WTC11 (cell line): Measurements from ENCODE around the gene NLRP4. TPM values are rescaled to one million over a fixed set of nuclear protein-coding genes. Genes with fewer than 3 reads are reported as not detected.

Source experiments
- ATAC-seq: fragments of 200-7000 bp; cut with Tn5 transposase; 2 replicates; pipeline ENCODE4 v1.10.0; 2021; ENCODE audit warnings: mild to moderate bottlenecking, moderate library complexity
- CTCF ChIA-PET: fragments of 300-600 bp; sonication (Branson Sonifier 250); formaldehyde crosslinking; loops from one replicate; lab custom pipeline; 2021; ENCODE audit warnings: antibody characterized with exemption; lab: Charles Lee
- POLR2A ChIA-PET: fragments of 350-600 bp; sonication (Branson Sonifier 250); formaldehyde crosslinking; loops from one replicate; lab custom pipeline; 2021; ENCODE audit warnings: antibody characterized with exemption; lab: Charles Lee
- DNase-seq: peaks from one replicate; pipeline ENCODE4 v3.0.0; 2021; ENCODE audit warnings: low spot score
- H3K27ac Mint-ChIP-seq: 2 replicates; pipeline ENCODE4 v1.8.0; 2021; ENCODE audit warnings: mixed read lengths
- H3K27me3 Mint-ChIP-seq: 2 replicates; pipeline ENCODE4 v1.8.0; 2021; ENCODE audit warnings: low read depth, mild to moderate bottlenecking, moderate library complexity, mixed read lengths
- H3K36me3 Mint-ChIP-seq: 2 replicates; pipeline ENCODE4 v1.8.0; 2021; ENCODE audit warnings: mixed read lengths
- H3K4me1 Mint-ChIP-seq: 2 replicates; pipeline ENCODE4 v1.8.0; 2022; ENCODE audit warnings: mixed read lengths
- H3K4me3 Mint-ChIP-seq: 2 replicates; pipeline ENCODE4 v1.8.0; 2021; ENCODE audit warnings: mild to moderate bottlenecking, moderate library complexity, mixed read lengths
- H3K9me3 Mint-ChIP-seq: 2 replicates; pipeline ENCODE4 v1.8.0; 2021; ENCODE audit warnings: mixed read lengths
- ERG ChIP-seq: fragments of 250-450 bp; sonication (Bioruptor Pico); IDR thresholded peaks from 2 replicates; pipeline ENCODE4 v1.8.0; 2021; ENCODE audit warnings: mild to moderate bottlenecking
- FOXP4 ChIP-seq: sonication (generic); formaldehyde crosslinking; IDR thresholded peaks from 2 replicates; pipeline ENCODE4 v1.8.0; 2022; ENCODE audit warnings: mild to moderate bottlenecking, missing genetic modification reagents
- NR3C1 ChIP-seq: sonication (generic); formaldehyde crosslinking; conservative IDR thresholded peaks from 2 replicates; pipeline ENCODE4 v1.8.1; 2023; ENCODE audit warnings: low read depth, mild to moderate bottlenecking, missing genetic modification reagents
- USF2 ChIP-seq: sonication (generic); formaldehyde crosslinking; IDR thresholded peaks from 2 replicates; pipeline ENCODE4 v1.8.1; 2023; ENCODE audit warnings: mild to moderate bottlenecking, missing genetic modification reagents, moderate library complexity
- total RNA-seq: library from RNA; stranded (reverse); gene quantifications from 3 replicates; pipeline ENCODE4 v1.2.3, GENCODE V29; 2021
- TF ChIP-seq, protein P1 (sequence below): sonication (generic); formaldehyde crosslinking; IDR thresholded peaks from 2 replicates; pipeline ENCODE4 v1.8.0; 2022; ENCODE audit warnings: mild to moderate bottlenecking, missing genetic modification reagents

Gene NLRP4
- total RNA-seq, 1 experiment from 2014 or later: not detected

DNA sequence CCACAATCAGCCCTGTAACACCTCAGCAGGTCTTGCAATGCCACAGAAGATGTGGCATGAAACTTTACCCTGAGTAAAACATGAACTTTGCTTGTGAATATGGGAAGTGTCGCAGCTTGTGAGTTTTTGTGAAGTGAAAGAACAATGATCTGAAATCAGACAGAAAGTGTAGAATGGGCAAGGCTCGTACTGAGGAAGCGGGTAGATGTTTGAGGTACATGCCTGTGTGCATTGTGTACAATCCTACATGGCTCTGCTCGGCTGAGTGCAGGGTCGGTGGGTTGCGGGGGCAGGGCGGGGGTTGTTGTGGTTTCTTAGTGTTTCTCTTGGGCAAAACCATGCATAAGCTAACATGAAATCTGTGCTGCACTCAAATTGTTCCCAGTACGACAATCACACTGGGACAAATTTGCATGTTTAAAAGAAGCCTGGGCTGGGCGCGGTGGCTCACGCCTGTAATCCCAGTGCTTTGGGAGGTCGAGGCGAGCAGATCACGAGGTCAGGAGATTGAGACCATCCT lies 94.7 kb downstream of the NLRP4 start:
- ChIA-PET CTCF (no interaction called here), POLR2A (no interaction called here)
- no peak overlapping the region for H3K4me3 Mint-ChIP-seq
- H3K36me3 Mint-ChIP-seq: peaks cover 67% of the 10 kb centered on the region
- H3K4me1 Mint-ChIP-seq: no peaks in the 10 kb centered on the region
- H3K27ac Mint-ChIP-seq: no peak overlapping the region
- H3K27me3 Mint-ChIP-seq: peaks cover 15% of the 10 kb centered on the region
- DNase-seq: no peak
- no peak for TF ChIP-seq FOXP4
- no peak for TF ChIP-seq ERG (CRISPR knock-in tag)
- TF ChIP-seq, protein P1, sequence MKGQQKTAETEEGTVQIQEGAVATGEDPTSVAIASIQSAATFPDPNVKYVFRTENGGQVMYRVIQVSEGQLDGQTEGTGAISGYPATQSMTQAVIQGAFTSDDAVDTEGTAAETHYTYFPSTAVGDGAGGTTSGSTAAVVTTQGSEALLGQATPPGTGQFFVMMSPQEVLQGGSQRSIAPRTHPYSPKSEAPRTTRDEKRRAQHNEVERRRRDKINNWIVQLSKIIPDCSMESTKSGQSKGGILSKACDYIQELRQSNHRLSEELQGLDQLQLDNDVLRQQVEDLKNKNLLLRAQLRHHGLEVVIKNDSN: no peak
- TF ChIP-seq USF2 (CRISPR knock-in tag): no peak
- no peak for TF ChIP-seq NR3C1
- H3K9me3 Mint-ChIP-seq: peaks cover 91% of the 10 kb centered on the region
- ATAC-seq: no peak

Other genes starting within 250 kb of the NLRP4 start
- 20.1 to 22.7 TPM (median 20.6 TPM) in 3 replicates for gene FIZ1, start 237.0 kb upstream of the NLRP4 start, total RNA-seq
- 5.5 to 6.3 TPM (median 5.5 TPM) in 3 replicates for gene ZNF524, start 236.3 kb upstream of the NLRP4 start, total RNA-seq
- gene ZNF865, start 230.9 kb upstream of the NLRP4 start, total RNA-seq: 18.5 to 21.7 TPM (median 19.0 TPM) in 3 replicates
- 9.9 to 12.1 TPM (median 11.4 TPM) in 3 replicates for gene ZNF784, start 212.0 kb upstream of the NLRP4 start, total RNA-seq
- 31.3 to 33.5 TPM (median 32.0 TPM) in 3 replicates for gene ZNF580, start 195.5 kb upstream of the NLRP4 start, total RNA-seq
- gene ZNF581, start 192.9 kb upstream of the NLRP4 start, total RNA-seq: 94.6 to 100 TPM (median 99.5 TPM) in 3 replicates
- gene CCDC106, start 188.3 kb upstream of the NLRP4 start, total RNA-seq: 21.1 to 24.8 TPM (median 24.8 TPM) in 3 replicates
- gene U2AF2, start 181.5 kb upstream of the NLRP4 start, total RNA-seq: 249 to 302 TPM (median 249 TPM) in 3 replicates
- 227 to 234 TPM (median 227 TPM) in 3 replicates for gene EPN1, start 161.3 kb upstream of the NLRP4 start, total RNA-seq
- gene NLRP9, start 98.1 kb upstream of the NLRP4 start, total RNA-seq: not detected in 3 replicates
- not detected in 3 replicates for gene RFPL4A, start 77.4 kb upstream of the NLRP4 start, total RNA-seq
- gene RFPL4AL1, start 67.4 kb upstream of the NLRP4 start, total RNA-seq: not detected in 3 replicates
- not detected in 3 replicates for gene NLRP11, start 4.5 kb upstream of the NLRP4 start, total RNA-seq
- not detected in 3 replicates for gene NLRP13, start 95.8 kb downstream of the NLRP4 start, total RNA-seq
- gene NLRP8, start 111.3 kb downstream of the NLRP4 start, total RNA-seq: not detected in 3 replicates
- gene NLRP5, start 150.2 kb downstream of the NLRP4 start, total RNA-seq: not detected in 3 replicates